Endothelial cell of umbilical vein (primary cell): Measurements from ENCODE around the gene PRF1. TPM values are rescaled to one million over a fixed set of nuclear protein-coding genes. Genes with fewer than 3 reads are reported as not detected.

ENCODE experiments used
- BruUV-seq: library from RNA; stranded (reverse); fragments of 400-500 nt; replicated peaks from 2 replicates; lab custom pipeline; 2021; lab: Mats Ljungman, UMichigan
- CTCF ChIA-PET: fragments of 300-600, 350-600 bp; sonication (Branson Sonifier 250); formaldehyde crosslinking; loops from one replicate; lab custom pipeline; 2021; ENCODE audit warnings: antibody characterized with exemption, inconsistent platforms; lab: Charles Lee
- POLR2A ChIA-PET: fragments of 300-600, 350-600 bp; sonication (Branson Sonifier 250); formaldehyde crosslinking; loops from one replicate; lab custom pipeline; 2021; ENCODE audit warnings: antibody characterized with exemption, inconsistent platforms; lab: Charles Lee
- DNase-seq: peaks from one replicate; pipeline ENCODE4 v3.0.0-alpha.2; 2011; ENCODE audit warnings: low read depth, low spot score
- FAIRE-seq: peaks from 2 replicates; lab custom pipeline; 2011; peaks lifted over from hg19 to GRCh38; lab: Jason Lieb, UNC
- H2AFZ ChIP-seq: 2 replicates; pipeline ENCODE4 v1.6.0; 2012; ENCODE audit warnings: low read depth, low read length, control low read depth, inconsistent platforms
- H3K27ac ChIP-seq: 2 replicates; pipeline ENCODE4 v1.5.1; 2011; ENCODE audit warnings: low read depth, mild to moderate bottlenecking, control low read depth, low read length, moderate library complexity; ENCODE audit not compliant: insufficient read depth
- H3K27me3 ChIP-seq, 2 experiments: 2 replicates each; pipeline versions ENCODE4 v1.6.0 to v1.6.1; 2011; ENCODE audit warnings: low read length in 2 of 2, mixed read lengths in 1 of 2; ENCODE audit not compliant: control insufficient read depth in 2 of 2, insufficient read depth in 2 of 2
- H3K36me3 ChIP-seq, 2 experiments: 2 replicates in 1 of 2; 3 replicates in 1 of 2; pipeline ENCODE4 v1.5.1; 2011; ENCODE audit warnings: low read length in 2 of 2, mild to moderate bottlenecking in 1 of 2, moderate library complexity in 1 of 2; ENCODE audit not compliant: control insufficient read depth in 2 of 2, insufficient read depth in 2 of 2; ENCODE audit errors: extremely low read depth in 1 of 2
- H3K4me1 ChIP-seq: 3 replicates; pipeline ENCODE4 v1.5.1; 2011; ENCODE audit warnings: mild to moderate bottlenecking, low read length; ENCODE audit not compliant: control insufficient read depth, insufficient read depth; ENCODE audit errors: extremely low read depth
- H3K4me2 ChIP-seq: 2 replicates; pipeline ENCODE4 v1.6.1; 2011; ENCODE audit warnings: low read length, control low read depth, mixed read lengths; ENCODE audit not compliant: insufficient read depth
- H3K4me3 ChIP-seq, 3 experiments: fragments of 200-600 bp in 1 of 3; sonication (generic), shearing (Covaris generic) in 1 of 3; replicated peaks in 1 of 3; 2 replicates each; pipeline ENCODE4 v1.5.1; 2011 to 2016; ENCODE audit warnings: control low read depth in 3 of 3, low read length in 3 of 3, mild to moderate bottlenecking in 2 of 3, inconsistent platforms in 1 of 3, low read depth in 1 of 3, moderate library complexity in 1 of 3; ENCODE audit not compliant: insufficient read depth in 1 of 3
- H3K79me2 ChIP-seq: 2 replicates; pipeline ENCODE4 v1.6.0; 2012; ENCODE audit warnings: low read length, inconsistent platforms; ENCODE audit not compliant: control insufficient read depth, insufficient read depth
- H3K9ac ChIP-seq: replicated peaks from 2 replicates; pipeline ENCODE3; 2011; ENCODE audit warnings: low read length, control low read depth; ENCODE audit not compliant: insufficient read depth; ENCODE audit errors: extremely low read depth
- H3K9me1 ChIP-seq: replicated peaks from 3 replicates; pipeline ENCODE4 v1.6.0; 2011; ENCODE audit warnings: mild to moderate bottlenecking, low read length; ENCODE audit not compliant: control insufficient read depth, insufficient read depth; ENCODE audit errors: extremely low read depth
- H3K9me3 ChIP-seq: replicated peaks from 2 replicates; pipeline ENCODE4 v1.5.1; 2012; ENCODE audit warnings: low read length, inconsistent platforms; ENCODE audit not compliant: control insufficient read depth, insufficient read depth
- H4K20me1 ChIP-seq: replicated peaks from 2 replicates; pipeline ENCODE3; 2011; ENCODE audit warnings: mild to moderate bottlenecking, low read length; ENCODE audit not compliant: control insufficient read depth, insufficient read depth; ENCODE audit errors: extremely low read depth
- CTCF ChIP-seq, 2 donors: IDR thresholded peaks; 1 replicate in 1 of 2; 2 replicates in 1 of 2; pipeline ENCODE4 v1.5.1; 2011; ENCODE audit warnings: low read length in 2 of 2, mild to moderate bottlenecking in 2 of 2, moderate library complexity in 2 of 2, control low read depth in 1 of 2, inconsistent platforms in 1 of 2, low read depth in 1 of 2; ENCODE audit not compliant: insufficient read depth in 1 of 2; ENCODE audit errors: extremely low read depth in 1 of 2
- EZH2 ChIP-seq: IDR thresholded peaks from 2 replicates; pipeline ENCODE4 v1.6.1; 2012; ENCODE audit warnings: borderline replicate concordance, low read depth, mild to moderate bottlenecking, moderate library complexity, low read length, inconsistent platforms; ENCODE audit not compliant: severe bottlenecking
- FOS ChIP-seq: IDR thresholded peaks from 2 replicates; pipeline ENCODE4 v1.6.1; 2011; ENCODE audit warnings: mild to moderate bottlenecking, low read length, moderate library complexity, borderline replicate concordance; ENCODE audit not compliant: insufficient read depth
- GATA2 ChIP-seq: IDR thresholded peaks from 2 replicates; pipeline ENCODE4 v1.7.0; 2011; ENCODE audit warnings: low read depth, mild to moderate bottlenecking, moderate library complexity, mixed read lengths, low read length; ENCODE audit not compliant: insufficient read length, insufficient read depth
- JUN ChIP-seq: IDR thresholded peaks from 2 replicates; pipeline ENCODE4 v1.6.1; 2011; ENCODE audit warnings: borderline replicate concordance, low read depth; ENCODE audit not compliant: insufficient read length, insufficient read depth
- MAX ChIP-seq: IDR thresholded peaks from 2 replicates; pipeline ENCODE4 v1.6.1; 2011; ENCODE audit not compliant: insufficient read depth, insufficient read length
- MYC ChIP-seq: IDR thresholded peaks from one replicate; pipeline ENCODE4 v1.6.1; 2011; ENCODE audit warnings: mild to moderate bottlenecking, low read depth, low read length
- POLR2A ChIP-seq: IDR thresholded peaks from 2 replicates; pipeline ENCODE4 v1.6.1; 2012; ENCODE audit warnings: low read depth, mild to moderate bottlenecking, control low read depth, low read length
- POLR2AphosphoS5 ChIP-seq: IDR thresholded peaks from 2 replicates; pipeline ENCODE4 v1.6.1; 2012; ENCODE audit warnings: low read depth, mild to moderate bottlenecking, control low read depth, low read length, moderate library complexity; ENCODE audit not compliant: insufficient read depth
- dilution Hi-C: fragments of 300-500 bp; cut with MboI; formaldehyde crosslinking; loops from one replicate; pipeline ENCODE4 v1.15.0; 2019; ENCODE audit warnings: low sequenced_read_pairs; ENCODE audit not compliant: extremely low pct_ligation_motif_present
- intact Hi-C: fragments of 100-400 bp; cut with micrococcal nuclease; formaldehyde crosslinking; loops from one replicate; pipeline ENCODE4 v1.10.0; 2022
- polyA plus RNA-seq, 4 experiments: library from polyadenylated mRNA; depleted of rRNA in 3 of 4; stranded (reverse) in 3 of 4; unstranded in 1 of 4; fragments of >200 nt; gene quantifications; 2 replicates each; pipeline versions ENCODE4 v1.2.1 to v1.2.3, GENCODE V29; 2011 to 2012; ENCODE audit warnings: missing spikeins in 1 of 4
- total RNA-seq: library from RNA; stranded (reverse); gene quantifications from 2 replicates; pipeline ENCODE4 v1.2.3, GENCODE V29; 2021

The PRF1 gene
- total and polyA plus RNA-seq, 2 donors (not counting 3 experiments of a cell fraction or from before 2014, with no cell fraction given): not detected

GRCh38 chr10:70616761-70617160 lies 14.2 kb upstream of the PRF1 start:
- intact Hi-C loops: no loop called here
- POLR2A ChIA-PET: no interaction called here
- no peak overlapping the region for H3K27ac ChIP-seq

More at GRCh38 chr10:70616761-70617160, 14.2 kb upstream of the PRF1 start:
- H3K36me3 ChIP-seq: no peaks in the 10 kb centered on the region
- no peak for TF ChIP-seq JUN
- no peak for TF ChIP-seq POLR2AphosphoS5
- TF ChIP-seq FOS: no peak
- TF ChIP-seq MYC: no peak
- TF ChIP-seq CTCF (IDR thresholded peaks at IDR 0.05; ENCODE audit: extremely low read depth in 1 of 2, insufficient read depth in 1 of 2, low read depth in 1 of 2, low read length in 2 of 2): no peak
- TF ChIP-seq EZH2: no peak
- no peak for TF ChIP-seq GATA2
- TF ChIP-seq POLR2A: no peak
- TF ChIP-seq MAX: no peak
- no peaks in the 10 kb centered on the region for H3K4me1 ChIP-seq
- no peaks in the 10 kb centered on the region for H4K20me1 ChIP-seq
- no peak for DNase-seq
- dilution Hi-C loops: no loop called here
- no peak overlapping the region for H3K4me2 ChIP-seq
- H3K4me3 ChIP-seq: no peak overlapping the region
- H3K27me3 ChIP-seq: peaks cover 14 to 16% of the 10 kb centered on the region in 2 experiments
- BruUV-seq: no TSS peak
- H2AFZ ChIP-seq: no peak overlapping the region
- no peak overlapping the region for H3K9ac ChIP-seq
- CTCF ChIA-PET: no interaction called here
- no peaks in the 10 kb centered on the region for H3K9me3 ChIP-seq
- no peaks in the 10 kb centered on the region for H3K79me2 ChIP-seq
- no peaks in the 10 kb centered on the region for H3K9me1 ChIP-seq
- FAIRE-seq: no peak
